H1 (cell line): Measurements from ENCODE around the gene PTPRG. TPM values are rescaled to one million over a fixed set of nuclear protein-coding genes. Genes with fewer than 3 reads are reported as not detected.

Experiments
- polyA plus RNA-seq, 7 experiments: library from polyadenylated mRNA; depleted of rRNA in 3 of 7; stranded (reverse) in 5 of 7; unstranded in 2 of 7; fragments of >200 nt in 5 of 7; fragments of 200-250 nt in 2 of 7; gene quantifications; 1 replicate in 5 of 7; 2 replicates in 1 of 7; 4 replicates in 1 of 7; pipeline versions ENCODE4 v1.2.1 to v1.2.3, GENCODE V29; 2011 to 2013; ENCODE audit warnings: missing spikeins in 2 of 7, mixed read lengths in 2 of 7
- total RNA-seq: library from RNA; stranded (reverse); fragmentation: NEBNext Ultra II Directional; extraction: Animal tissue kit (Norgen Biotek cat#: 25700); gene quantifications from 2 replicates; pipeline ENCODE4 v1.2.1, GENCODE V29; 2021
- TF ChIP-seq, protein P1 (sequence below): fragments of 300-600 bp; sonication (generic); IDR thresholded peaks from 2 replicates; pipeline ENCODE4 v1.7.1; 2012; ENCODE audit warnings: low read length, moderate library complexity, mild to moderate bottlenecking, inconsistent platforms; ENCODE audit not compliant: insufficient replicate concordance

PTPRG gene
- total and polyA plus RNA-seq, 2 of the 8 experiments (the other 6 are each of a cell fraction or from before 2014, with no cell fraction given): 23.3 to 96.2 TPM

DNA sequence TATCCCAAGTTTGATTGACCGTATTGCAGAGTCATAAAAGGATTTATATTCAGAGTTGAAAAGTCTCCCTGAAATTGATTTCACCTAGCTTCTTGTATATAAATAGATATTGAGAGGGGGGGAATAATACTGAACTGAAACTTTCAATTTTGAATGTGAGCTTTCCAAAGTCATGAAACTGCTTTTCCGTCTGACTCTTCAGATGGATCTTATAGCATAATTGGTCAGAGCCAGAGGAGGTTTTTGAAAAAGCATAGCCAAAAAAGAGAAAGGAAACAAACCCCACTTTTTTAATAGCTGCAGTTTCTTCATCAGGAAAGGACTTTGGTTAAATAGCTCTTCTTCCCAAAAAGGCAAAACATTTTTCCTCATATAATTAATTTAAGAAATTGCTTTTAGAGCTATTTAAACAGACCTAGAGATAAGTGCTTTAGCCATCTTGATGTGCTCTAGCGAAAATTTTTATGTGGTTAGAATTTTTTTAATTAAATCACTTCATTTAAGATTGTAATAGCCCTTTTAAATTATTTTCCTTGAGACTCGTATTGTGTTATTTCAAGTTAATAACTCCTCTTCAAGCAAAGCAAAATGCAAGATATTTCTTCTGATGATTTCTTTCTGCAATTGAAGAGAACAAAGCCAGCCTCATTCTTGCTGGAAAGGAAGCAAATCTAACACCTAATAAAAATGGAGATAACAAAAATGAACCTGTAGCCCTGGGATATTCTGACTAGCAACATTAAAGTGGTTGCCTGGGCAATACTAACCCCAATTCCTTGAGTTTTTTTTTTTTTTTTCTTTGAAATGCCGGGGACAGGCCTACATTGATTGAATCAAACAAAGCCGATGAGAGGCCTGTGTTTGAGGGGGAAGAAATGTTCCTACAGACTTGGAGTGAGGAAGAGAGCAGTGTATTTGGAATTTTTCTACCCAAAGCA is 173.6 kb downstream of the PTPRG start (continued):
- TF ChIP-seq, protein P1, sequence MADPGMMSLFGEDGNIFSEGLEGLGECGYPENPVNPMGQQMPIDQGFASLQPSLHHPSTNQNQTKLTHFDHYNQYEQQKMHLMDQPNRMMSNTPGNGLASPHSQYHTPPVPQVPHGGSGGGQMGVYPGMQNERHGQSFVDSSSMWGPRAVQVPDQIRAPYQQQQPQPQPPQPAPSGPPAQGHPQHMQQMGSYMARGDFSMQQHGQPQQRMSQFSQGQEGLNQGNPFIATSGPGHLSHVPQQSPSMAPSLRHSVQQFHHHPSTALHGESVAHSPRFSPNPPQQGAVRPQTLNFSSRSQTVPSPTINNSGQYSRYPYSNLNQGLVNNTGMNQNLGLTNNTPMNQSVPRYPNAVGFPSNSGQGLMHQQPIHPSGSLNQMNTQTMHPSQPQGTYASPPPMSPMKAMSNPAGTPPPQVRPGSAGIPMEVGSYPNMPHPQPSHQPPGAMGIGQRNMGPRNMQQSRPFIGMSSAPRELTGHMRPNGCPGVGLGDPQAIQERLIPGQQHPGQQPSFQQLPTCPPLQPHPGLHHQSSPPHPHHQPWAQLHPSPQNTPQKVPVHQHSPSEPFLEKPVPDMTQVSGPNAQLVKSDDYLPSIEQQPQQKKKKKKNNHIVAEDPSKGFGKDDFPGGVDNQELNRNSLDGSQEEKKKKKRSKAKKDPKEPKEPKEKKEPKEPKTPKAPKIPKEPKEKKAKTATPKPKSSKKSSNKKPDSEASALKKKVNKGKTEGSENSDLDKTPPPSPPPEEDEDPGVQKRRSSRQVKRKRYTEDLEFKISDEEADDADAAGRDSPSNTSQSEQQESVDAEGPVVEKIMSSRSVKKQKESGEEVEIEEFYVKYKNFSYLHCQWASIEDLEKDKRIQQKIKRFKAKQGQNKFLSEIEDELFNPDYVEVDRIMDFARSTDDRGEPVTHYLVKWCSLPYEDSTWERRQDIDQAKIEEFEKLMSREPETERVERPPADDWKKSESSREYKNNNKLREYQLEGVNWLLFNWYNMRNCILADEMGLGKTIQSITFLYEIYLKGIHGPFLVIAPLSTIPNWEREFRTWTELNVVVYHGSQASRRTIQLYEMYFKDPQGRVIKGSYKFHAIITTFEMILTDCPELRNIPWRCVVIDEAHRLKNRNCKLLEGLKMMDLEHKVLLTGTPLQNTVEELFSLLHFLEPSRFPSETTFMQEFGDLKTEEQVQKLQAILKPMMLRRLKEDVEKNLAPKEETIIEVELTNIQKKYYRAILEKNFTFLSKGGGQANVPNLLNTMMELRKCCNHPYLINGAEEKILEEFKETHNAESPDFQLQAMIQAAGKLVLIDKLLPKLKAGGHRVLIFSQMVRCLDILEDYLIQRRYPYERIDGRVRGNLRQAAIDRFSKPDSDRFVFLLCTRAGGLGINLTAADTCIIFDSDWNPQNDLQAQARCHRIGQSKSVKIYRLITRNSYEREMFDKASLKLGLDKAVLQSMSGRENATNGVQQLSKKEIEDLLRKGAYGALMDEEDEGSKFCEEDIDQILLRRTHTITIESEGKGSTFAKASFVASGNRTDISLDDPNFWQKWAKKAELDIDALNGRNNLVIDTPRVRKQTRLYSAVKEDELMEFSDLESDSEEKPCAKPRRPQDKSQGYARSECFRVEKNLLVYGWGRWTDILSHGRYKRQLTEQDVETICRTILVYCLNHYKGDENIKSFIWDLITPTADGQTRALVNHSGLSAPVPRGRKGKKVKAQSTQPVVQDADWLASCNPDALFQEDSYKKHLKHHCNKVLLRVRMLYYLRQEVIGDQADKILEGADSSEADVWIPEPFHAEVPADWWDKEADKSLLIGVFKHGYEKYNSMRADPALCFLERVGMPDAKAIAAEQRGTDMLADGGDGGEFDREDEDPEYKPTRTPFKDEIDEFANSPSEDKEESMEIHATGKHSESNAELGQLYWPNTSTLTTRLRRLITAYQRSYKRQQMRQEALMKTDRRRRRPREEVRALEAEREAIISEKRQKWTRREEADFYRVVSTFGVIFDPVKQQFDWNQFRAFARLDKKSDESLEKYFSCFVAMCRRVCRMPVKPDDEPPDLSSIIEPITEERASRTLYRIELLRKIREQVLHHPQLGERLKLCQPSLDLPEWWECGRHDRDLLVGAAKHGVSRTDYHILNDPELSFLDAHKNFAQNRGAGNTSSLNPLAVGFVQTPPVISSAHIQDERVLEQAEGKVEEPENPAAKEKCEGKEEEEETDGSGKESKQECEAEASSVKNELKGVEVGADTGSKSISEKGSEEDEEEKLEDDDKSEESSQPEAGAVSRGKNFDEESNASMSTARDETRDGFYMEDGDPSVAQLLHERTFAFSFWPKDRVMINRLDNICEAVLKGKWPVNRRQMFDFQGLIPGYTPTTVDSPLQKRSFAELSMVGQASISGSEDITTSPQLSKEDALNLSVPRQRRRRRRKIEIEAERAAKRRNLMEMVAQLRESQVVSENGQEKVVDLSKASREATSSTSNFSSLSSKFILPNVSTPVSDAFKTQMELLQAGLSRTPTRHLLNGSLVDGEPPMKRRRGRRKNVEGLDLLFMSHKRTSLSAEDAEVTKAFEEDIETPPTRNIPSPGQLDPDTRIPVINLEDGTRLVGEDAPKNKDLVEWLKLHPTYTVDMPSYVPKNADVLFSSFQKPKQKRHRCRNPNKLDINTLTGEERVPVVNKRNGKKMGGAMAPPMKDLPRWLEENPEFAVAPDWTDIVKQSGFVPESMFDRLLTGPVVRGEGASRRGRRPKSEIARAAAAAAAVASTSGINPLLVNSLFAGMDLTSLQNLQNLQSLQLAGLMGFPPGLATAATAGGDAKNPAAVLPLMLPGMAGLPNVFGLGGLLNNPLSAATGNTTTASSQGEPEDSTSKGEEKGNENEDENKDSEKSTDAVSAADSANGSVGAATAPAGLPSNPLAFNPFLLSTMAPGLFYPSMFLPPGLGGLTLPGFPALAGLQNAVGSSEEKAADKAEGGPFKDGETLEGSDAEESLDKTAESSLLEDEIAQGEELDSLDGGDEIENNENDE: no peak
